NCI-H2227 (cell line): Measurements from ENCODE around the gene OCSTAMP.

Experiments used
- DNase-seq: peaks from one replicate; lab custom pipeline; 2025; ENCODE audit not compliant: unreplicated experiment; lab: John Stamatoyannopoulos, UW

OCSTAMP gene

GRCh38 chr20:46554828-46555227 is 4.4 kb upstream of the OCSTAMP start:
- DNase-seq = no peak

DNA sequence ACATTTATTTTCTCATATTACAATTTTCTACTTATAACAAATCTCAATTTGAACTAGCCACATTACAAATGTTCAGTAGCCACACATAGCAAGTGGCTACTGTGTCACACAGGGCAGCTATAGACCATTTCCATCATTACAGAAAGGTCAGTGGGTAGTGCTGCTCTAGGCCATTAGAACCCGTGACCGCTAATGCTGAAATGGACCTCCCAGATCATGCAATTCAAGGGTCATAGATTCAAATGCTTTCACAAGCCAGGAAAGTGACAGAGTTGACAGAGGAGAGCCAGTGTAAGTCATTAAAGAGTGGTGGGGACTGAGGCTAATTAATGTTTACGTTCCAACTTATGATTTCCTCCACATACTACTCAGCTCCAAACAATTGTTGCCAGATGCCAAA is 3.5 kb upstream of the OCSTAMP start:
- no peak for DNase-seq

DNA sequence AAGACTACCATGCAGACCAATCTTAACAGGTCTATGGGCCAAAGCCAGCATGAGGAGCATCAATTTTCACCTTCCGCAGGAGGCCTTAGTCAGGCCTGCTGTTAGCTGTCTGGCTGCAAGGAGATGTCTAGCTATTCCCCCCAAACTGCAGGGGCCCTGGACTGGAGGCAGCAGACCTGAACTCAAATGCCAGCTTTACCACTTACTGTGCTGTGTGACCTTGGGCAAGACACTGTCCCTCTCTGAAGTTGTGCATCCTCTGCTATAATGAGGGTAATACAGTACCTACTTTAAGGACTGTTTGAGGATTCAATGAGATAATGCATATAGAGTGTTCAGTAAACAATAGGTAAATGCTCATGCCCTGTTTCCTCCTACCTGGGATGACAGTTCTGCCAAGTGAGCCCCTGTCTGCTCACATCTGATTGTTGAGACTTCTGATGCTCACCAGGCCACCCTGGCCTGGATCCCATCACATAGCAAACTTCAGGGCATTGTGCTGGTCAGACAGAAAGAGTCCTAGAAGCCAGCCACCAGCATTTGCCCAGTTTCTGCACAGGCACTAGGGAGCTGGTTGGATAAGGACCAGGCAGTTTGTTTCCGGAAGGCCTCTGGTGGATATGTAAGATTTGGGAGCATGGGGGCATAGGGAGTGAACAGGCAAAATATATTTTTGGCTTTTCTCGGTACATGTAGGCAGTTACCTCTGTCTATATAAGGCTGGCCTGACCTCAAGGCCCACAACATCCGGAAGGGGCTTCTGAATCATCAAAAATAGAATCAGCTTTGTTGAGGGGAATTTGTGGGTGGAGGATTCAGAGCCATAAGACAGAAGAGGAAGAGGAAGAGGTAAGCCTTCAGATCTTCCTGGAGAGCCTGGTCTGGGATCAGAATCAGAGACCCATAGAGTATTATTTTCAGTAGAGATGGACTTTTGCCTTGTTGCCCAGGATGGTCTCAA is 2.3 kb upstream of the OCSTAMP start:
- DNase-seq = no peak

GRCh38 chr20:46551522-46552381 is 1.3 kb upstream of the OCSTAMP start:
- no peak for DNase-seq

GRCh38 chr20:46549188-46549972 is 1.1 kb downstream of the OCSTAMP start:
- DNase-seq = no peak

GRCh38 chr20:46548688-46549087 is 1.8 kb downstream of the OCSTAMP start:
- DNase-seq = no peak

DNA sequence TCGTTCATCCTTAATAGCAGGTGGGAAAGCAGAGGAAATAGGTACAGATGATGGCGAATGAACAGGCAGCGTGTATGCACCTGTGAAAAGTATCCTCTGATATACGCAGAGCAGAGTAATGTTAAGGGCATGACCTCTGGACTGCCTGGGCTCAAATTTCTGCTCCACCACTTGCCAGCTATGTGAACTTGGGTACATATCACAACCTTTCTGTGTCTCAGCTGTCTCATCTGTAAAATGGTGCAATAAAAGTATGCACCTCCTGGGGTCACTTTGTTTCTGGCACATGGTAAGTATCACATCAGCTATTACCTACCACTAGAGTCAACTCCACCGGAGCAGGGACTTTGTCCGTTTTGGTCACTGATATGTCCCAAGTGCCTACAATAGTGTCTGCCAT is 2.5 kb downstream of the OCSTAMP start:
- no peak for DNase-seq

DNA sequence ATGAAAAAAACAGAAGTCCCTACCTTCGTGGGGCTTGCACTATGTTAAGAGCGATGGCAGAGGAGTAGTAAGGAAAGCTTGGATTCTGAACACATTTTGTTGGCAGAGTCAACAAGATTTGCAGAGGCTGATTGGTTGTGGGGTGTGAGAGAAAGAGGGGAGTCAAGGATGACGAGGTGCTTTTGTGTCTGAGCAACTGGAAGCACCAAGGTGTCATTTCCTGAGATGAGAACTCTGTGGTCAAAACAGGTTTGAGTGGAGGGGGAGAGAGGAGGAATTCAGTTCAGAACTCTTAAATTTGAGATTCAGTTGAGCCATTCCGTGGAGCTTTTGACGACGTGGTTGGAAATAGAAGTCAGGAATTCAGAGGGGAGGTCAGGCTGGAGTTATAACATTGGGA is 3.5 kb downstream of the OCSTAMP start:
- DNase-seq = no peak

GRCh38 chr20:46546298-46546697 is 4.2 kb downstream of the OCSTAMP start:
- DNase-seq = no peak

DNA sequence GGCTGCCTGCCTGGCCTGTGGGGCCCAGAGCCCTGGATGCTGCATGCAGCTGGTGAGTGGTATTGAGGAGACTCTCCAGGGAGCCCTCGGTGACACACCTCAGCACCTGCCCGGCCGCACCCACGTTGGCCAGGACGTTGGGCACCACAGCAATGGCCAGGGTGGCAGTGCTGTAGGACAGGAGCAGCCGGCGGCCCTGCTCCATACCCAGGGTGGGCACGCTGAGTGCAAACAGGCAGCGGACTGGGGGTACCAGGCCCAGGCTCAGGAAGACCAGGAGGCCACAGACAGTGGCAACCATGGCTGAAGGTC is 4.7 kb downstream of the OCSTAMP start:
- no peak for DNase-seq

- no peak for DNase-seq
Measured at GRCh38 chr20:46545077-46545826, 5.2 kb downstream of the OCSTAMP start.

- DNase-seq = no peak
Measured at GRCh38 chr20:46544576-46544975, 5.9 kb downstream of the OCSTAMP start.

- no peak for DNase-seq
Measured at GRCh38 chr20:46543959-46544358, 6.5 kb downstream of the OCSTAMP start.

GRCh38 chr20:46543033-46543432 is 7.4 kb downstream of the OCSTAMP start:
- no peak for DNase-seq

- no peak for DNase-seq
Measured at GRCh38 chr20:46541229-46541935, 9.1 kb downstream of the OCSTAMP start.

GRCh38 chr20:46539113-46539512 is 11.3 kb downstream of the OCSTAMP start:
- DNase-seq = no peak

GRCh38 chr20:46530640-46531039 is 19.8 kb downstream of the OCSTAMP start:
- DNase-seq = no peak

DNA sequence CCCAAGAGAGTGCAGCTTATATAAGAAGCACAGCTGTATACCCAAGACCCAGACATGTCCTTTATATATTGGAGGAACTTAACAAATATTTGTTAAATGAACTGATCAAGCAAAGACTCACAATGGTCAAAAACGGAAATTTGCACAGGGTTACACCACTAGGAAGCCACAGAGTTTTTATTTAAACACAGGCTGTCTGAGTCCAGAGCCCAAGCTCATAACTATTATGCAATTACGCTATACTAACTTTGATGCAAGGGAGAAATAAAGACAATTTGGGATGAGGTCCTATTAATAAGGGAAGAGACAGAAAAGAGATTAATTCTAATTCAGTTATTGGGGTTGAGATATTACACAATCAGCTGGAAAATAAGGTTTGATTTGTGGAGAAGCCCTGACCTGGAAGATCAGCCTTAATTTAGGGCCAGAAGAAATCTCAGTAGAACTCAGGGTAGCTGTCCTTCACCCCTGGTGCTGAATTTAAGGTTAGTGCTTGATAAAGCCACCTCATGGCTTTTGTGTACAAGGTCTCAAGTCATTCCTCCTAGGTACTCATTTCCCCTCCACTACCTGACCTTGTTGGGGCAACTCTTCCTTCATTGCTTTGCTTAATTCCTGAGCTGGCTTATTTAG is 26.6 kb downstream of the OCSTAMP start:
- no peak for DNase-seq

DNA sequence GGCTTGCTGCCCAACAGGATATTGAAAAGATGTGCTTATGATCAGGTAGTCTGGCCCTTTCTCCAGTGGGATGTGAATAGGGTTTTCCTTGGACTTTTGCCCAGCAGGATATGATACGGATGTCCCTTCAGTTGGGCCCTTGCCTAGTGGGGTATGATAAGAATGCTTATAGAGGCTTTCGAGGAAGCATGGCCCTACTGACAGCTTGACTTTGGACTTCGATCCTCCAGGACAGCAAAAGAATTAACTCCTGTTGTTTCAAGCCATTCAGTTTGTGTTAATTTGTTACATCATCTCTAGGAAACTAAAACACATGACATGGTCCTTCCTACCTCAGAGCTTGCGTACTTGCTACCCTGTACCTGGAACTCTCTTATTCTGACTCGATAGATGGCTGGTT is 27.3 kb downstream of the OCSTAMP start:
- no peak for DNase-seq
